Naive B cell (primary cell): ENCODE measurements around the gene IKBKE. TPM values are rescaled to one million over a fixed set of nuclear protein-coding genes. Genes with fewer than 3 reads are reported as not detected.
A peak's percentile ranks its signal among the peaks of the same experiment; 100 is the strongest.

Experiments used
- ATAC-seq, 2 donors: fragments of 150-1000 bp; cut with Tn5 transposase; 2 replicates each; pipeline ENCODE4 v1.10.0; 2021; ENCODE audit warnings: low read depth in 2 of 2, mild to moderate bottlenecking in 2 of 2, moderate library complexity in 2 of 2
- DNase-seq: peaks from one replicate; pipeline ENCODE4 v3.0.0; 2022
- H3K27ac Mint-ChIP-seq, 6 donors: one replicate each; pipeline ENCODE4 v1.8.0; 2020 to 2022; ENCODE audit warnings: mild to moderate bottlenecking in 6 of 6, mixed read lengths in 6 of 6, moderate library complexity in 5 of 6, inconsistent platforms in 2 of 6
- H3K27me3 Mint-ChIP-seq, 3 donors: one replicate each; pipeline ENCODE4 v1.8.0; 2021 to 2022; ENCODE audit warnings: mixed read lengths in 3 of 3, mild to moderate bottlenecking in 1 of 3
- H3K36me3 Mint-ChIP-seq, 2 donors: one replicate each; pipeline ENCODE4 v1.8.0; 2020 to 2022; ENCODE audit warnings: mixed read lengths in 2 of 2, inconsistent platforms in 1 of 2, mild to moderate bottlenecking in 1 of 2
- H3K4me1 Mint-ChIP-seq, 3 donors: one replicate each; pipeline ENCODE4 v1.8.0; 2020 to 2022; ENCODE audit warnings: mixed read lengths in 3 of 3, inconsistent platforms in 1 of 3, mild to moderate bottlenecking in 1 of 3, moderate library complexity in 1 of 3
- H3K4me3 Mint-ChIP-seq, 8 donors: one replicate each; pipeline ENCODE4 v1.8.0; 2020 to 2022; ENCODE audit warnings: mild to moderate bottlenecking in 8 of 8, mixed read lengths in 8 of 8, moderate library complexity in 8 of 8, inconsistent platforms in 2 of 8
- H3K9me3 Mint-ChIP-seq, 7 donors: one replicate each; pipeline ENCODE4 v1.8.0; 2020 to 2022; ENCODE audit warnings: mixed read lengths in 7 of 7, mild to moderate bottlenecking in 5 of 7, inconsistent platforms in 2 of 7, moderate library complexity in 1 of 7
- polyA plus RNA-seq, 6 donors: library from polyadenylated mRNA; unstranded; fragments of 300-500 nt; fragmentation: Illumina TruSeq; gene quantifications; one replicate each; pipeline ENCODE4 v1.2.3, GENCODE V29; 2021; ENCODE audit warnings: low read depth in 6 of 6

The IKBKE gene
- polyA plus RNA-seq, 6 donors from 2014 or later, result 10.0 to 32.6 (median 14.2) TPM

- Mint-ChIP-seq H3K27ac (peak overlapping the region in 2 of 6 donors; percentile 47 to 64), H3K36me3 (no peaks in the 10 kb centered on the region), H3K4me3 (no peak overlapping the region), H3K27me3 (peaks cover 0 to 9% (median 0%) of the 10 kb centered on the region in 3 donors), H3K4me1 (peaks cover 8 to 14% (median 9%) of the 10 kb centered on the region in 3 donors), H3K9me3 (no peaks in the 10 kb centered on the region)
- no peak for ATAC-seq
- DNase-seq, result no peak
Measured at GRCh38 chr1:206518743-206519142, 48.5 kb downstream of the IKBKE start.

DNA sequence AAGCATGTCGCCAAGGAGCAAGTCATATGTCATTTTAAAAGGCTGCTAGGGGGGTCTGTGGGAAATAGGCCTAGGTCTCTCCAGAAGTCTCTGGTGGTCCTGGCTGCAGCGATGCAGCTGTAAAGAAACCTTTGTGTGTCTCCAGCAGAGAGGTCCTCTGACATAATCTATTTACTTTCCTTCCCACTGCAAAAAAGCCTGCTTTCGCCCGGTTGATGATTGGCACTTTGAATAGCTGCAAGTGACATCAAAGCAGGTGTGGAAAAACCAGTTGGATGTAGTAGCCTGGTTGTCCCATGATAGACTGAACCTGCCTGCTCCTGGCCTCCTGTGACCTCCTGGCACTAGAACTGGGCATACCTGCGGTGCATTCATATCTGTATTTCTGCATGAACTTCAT, 50.9 kb downstream of the IKBKE start:
- no peak for DNase-seq
- Mint-ChIP-seq H3K9me3 (no peaks in the 10 kb centered on the region), H3K27ac (no peak overlapping the region), H3K36me3 (no peaks in the 10 kb centered on the region), H3K4me1 (peaks cover 3 to 5% (median 4%) of the 10 kb centered on the region in 3 donors), H3K27me3 (no peaks in the 10 kb centered on the region), H3K4me3 (no peak overlapping the region)
- ATAC-seq, result no peak

- Mint-ChIP-seq H3K36me3 (no peaks in the 10 kb centered on the region), H3K4me3 (no peak overlapping the region), H3K27me3 (peaks cover 0 to under 1% (median 0%) of the 10 kb centered on the region in 3 donors), H3K27ac (peak overlapping the region in 1 of 6 donors; percentile 29), H3K4me1 (no peaks in the 10 kb centered on the region), H3K9me3 (no peaks in the 10 kb centered on the region)
- DNase-seq, result no peak
- no peak for ATAC-seq
Measured at GRCh38 chr1:206521694-206522402, 51.6 kb downstream of the IKBKE start.

GRCh38 chr1:206524739-206525364, 54.6 kb downstream of the IKBKE start:
- Mint-ChIP-seq H3K4me3 (no peak overlapping the region), H3K4me1 (no peaks in the 10 kb centered on the region), H3K27ac (peak overlapping the region in 2 of 6 donors; percentile 20 to 70), H3K9me3 (no peaks in the 10 kb centered on the region), H3K27me3 (peaks cover 0 to 5% (median 3%) of the 10 kb centered on the region in 3 donors), H3K36me3 (no peaks in the 10 kb centered on the region)
- no peak for ATAC-seq
- no peak for DNase-seq

DNA sequence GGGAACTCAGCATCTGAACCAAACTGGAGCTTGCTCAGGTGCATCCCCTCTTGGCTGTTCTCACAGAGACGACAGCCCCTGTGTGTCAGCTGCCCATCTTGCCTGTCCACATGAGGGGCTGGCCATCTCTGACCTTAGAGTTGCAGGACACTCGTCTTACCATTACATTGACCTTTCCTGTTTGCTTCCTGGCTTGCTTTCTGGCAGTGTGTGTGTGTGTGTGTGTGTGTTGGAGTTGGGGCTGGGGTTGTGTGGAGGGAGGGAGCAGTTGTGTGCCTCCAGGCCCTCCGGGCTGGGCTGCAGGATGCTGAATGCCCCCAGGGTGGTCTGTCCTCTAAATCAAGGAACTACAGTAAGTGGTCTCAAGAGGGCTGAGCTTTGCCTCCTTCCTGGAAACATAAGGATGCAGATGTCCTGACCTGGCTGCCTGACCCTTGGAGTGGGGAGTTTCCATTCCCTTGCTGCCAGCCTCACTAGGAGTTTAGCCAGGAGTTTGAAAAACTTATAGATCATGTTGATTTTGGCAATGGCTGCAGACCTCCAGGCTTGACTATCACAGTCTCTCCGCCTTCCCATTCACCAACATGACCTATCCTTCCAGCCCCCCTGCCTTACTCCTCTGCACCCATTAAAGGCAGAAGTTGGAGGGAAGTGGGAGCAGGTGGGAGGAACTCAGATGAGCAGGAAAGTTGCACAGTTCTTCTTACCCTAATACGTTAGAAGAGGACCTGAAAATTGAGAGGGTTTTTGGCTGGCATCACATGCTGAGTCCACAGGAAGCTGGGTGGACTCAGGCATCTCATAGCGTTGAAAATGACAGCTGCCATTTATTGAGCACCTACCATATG, 56.0 kb downstream of the IKBKE start:
- DNase-seq (no peak), ATAC-seq (no peak)
- no peaks in the 10 kb centered on the region for H3K36me3 Mint-ChIP-seq
- no peaks in the 10 kb centered on the region for H3K4me1 Mint-ChIP-seq
- no peak overlapping the region for H3K4me3 Mint-ChIP-seq
- H3K27ac Mint-ChIP-seq, result peak overlapping the region in 1 of 6 donors; percentile 73
- H3K9me3 Mint-ChIP-seq, result no peaks in the 10 kb centered on the region
- peaks cover 0 to 5% (median 3%) of the 10 kb centered on the region in 3 donors for H3K27me3 Mint-ChIP-seq

DNA sequence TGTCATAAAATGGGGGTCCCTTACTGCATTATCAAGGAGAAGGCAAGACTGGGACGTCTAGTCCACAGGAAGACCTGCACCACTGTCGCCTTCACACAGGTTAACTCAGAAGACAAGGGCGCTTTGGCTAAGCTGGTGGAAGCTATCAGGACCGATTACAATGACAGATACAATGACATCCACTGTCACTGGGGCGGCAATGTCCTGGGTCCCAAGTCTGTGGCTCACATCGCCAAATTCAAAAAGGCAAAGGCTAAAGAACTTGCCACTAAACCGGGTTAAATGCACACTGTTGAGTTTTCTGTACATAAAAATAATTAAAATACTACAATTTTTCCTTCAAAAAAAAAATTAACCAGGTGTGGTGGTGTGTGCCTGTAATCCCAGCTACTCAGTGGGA, 59.1 kb downstream of the IKBKE start:
- no peaks in the 10 kb centered on the region for H3K9me3 Mint-ChIP-seq
- no peak for ATAC-seq
- H3K4me1 Mint-ChIP-seq, result no peaks in the 10 kb centered on the region
- H3K27me3 Mint-ChIP-seq, result peaks cover 0 to 5% (median 3%) of the 10 kb centered on the region in 3 donors
- no peak for DNase-seq
- no peak overlapping the region for H3K27ac Mint-ChIP-seq
- no peaks in the 10 kb centered on the region for H3K36me3 Mint-ChIP-seq
- H3K4me3 Mint-ChIP-seq, result no peak overlapping the region

DNA sequence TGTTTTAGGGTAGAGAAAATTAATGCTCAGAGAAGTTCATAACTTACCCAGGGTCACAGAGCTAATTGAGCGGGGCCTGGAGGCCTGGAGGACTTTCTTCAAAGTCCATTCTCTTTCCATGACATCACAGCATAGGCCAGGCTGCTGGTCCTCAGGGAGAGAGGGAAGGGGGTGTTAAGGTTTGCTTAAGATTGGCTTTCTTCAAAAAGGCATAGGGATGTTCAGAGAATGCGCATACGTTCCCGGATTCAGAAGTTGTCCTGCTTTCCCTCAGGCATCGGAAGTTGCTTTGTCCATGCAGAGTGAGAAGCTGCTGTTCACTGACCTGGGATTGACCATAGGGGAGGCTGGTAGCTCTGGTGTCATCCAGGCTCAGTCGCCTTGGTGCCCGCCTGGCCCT, 62.1 kb downstream of the IKBKE start:
- DNase-seq (no peak), ATAC-seq (no peak)
- H3K4me3 Mint-ChIP-seq, result no peak overlapping the region
- H3K27me3 Mint-ChIP-seq, result peaks cover 0 to 3% (median 0%) of the 10 kb centered on the region in 3 donors
- H3K9me3 Mint-ChIP-seq, result no peaks in the 10 kb centered on the region
- no peak overlapping the region for H3K27ac Mint-ChIP-seq
- no peaks in the 10 kb centered on the region for H3K36me3 Mint-ChIP-seq
- peaks cover 0 to 4% (median 4%) of the 10 kb centered on the region in 3 donors for H3K4me1 Mint-ChIP-seq

DNA sequence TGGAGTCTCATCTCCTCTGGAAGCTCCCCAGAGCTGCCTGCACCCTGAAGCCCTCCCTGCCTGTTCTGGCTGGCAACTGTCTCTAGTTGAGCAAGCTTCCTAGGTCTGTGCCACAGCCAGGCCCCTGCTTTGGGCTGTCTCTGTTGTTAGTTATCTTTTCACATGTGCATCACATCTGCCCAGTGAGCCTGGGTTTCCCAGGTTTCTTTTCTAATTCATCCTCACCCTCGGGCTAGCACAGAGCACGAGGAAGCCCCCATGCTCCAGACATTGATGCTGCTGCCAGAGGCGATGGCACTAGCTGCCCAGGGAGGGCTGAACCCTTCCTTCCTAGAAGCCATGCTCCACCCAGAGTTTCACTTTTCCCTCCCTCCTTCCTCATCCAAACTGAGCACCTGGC, 64.3 kb downstream of the IKBKE start:
- Mint-ChIP-seq H3K27ac (peak overlapping the region in 2 of 6 donors; percentile 31 to 52), H3K9me3 (no peaks in the 10 kb centered on the region), H3K36me3 (no peaks in the 10 kb centered on the region), H3K27me3 (peaks cover 0 to 7% (median 0%) of the 10 kb centered on the region in 3 donors), H3K4me1 (peaks cover 0 to 4% (median 4%) of the 10 kb centered on the region in 3 donors), H3K4me3 (no peak overlapping the region)
- ATAC-seq (no peak), DNase-seq (no peak)

- H3K27ac Mint-ChIP-seq, result peak overlapping the region in 2 of 6 donors; percentile 7 to 54
- no peaks in the 10 kb centered on the region for H3K36me3 Mint-ChIP-seq
- H3K9me3 Mint-ChIP-seq, result no peaks in the 10 kb centered on the region
- ATAC-seq (no peak), DNase-seq (no peak)
- peaks cover 0 to 7% (median 0%) of the 10 kb centered on the region in 3 donors for H3K27me3 Mint-ChIP-seq
- peaks cover 0 to 4% (median 4%) of the 10 kb centered on the region in 3 donors for H3K4me1 Mint-ChIP-seq
- H3K4me3 Mint-ChIP-seq, result no peak overlapping the region
Measured at GRCh38 chr1:206535853-206536188, 65.5 kb downstream of the IKBKE start.

DNA sequence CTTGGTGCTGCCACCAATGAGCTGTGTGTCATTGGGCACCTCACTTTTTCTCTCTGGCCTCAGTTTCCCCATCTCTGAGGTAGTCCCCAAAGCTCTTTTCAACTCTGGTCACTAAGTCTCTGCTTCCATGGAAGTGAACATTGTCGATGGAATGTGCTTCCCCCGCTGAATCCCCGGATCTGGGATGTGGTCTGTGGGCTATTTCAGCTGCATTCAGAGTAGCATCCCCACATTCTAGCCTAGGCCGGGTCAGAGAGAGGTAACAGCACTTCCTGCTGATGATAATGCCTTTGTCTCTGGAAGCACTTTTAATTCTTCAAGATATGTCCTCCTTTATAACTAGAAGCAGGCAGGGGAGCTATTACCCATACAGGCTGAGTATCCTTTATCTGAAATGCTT, 66.9 kb downstream of the IKBKE start:
- peaks cover 0 to 7% (median 0%) of the 10 kb centered on the region in 3 donors for H3K27me3 Mint-ChIP-seq
- ATAC-seq (no peak), DNase-seq (no peak)
- H3K4me3 Mint-ChIP-seq, result no peak overlapping the region
- H3K4me1 Mint-ChIP-seq, result peaks cover 0 to 4% (median 4%) of the 10 kb centered on the region in 3 donors
- H3K9me3 Mint-ChIP-seq, result no peaks in the 10 kb centered on the region
- no peaks in the 10 kb centered on the region for H3K36me3 Mint-ChIP-seq
- peak overlapping the region in 2 of 6 donors; percentile 32 to 42 for H3K27ac Mint-ChIP-seq

GRCh38 chr1:206538086-206538770, 68.0 kb downstream of the IKBKE start:
- no peak for DNase-seq
- Mint-ChIP-seq H3K9me3 (no peaks in the 10 kb centered on the region), H3K4me3 (no peak overlapping the region), H3K27ac (peak overlapping the region in 1 of 6 donors; percentile 8), H3K36me3 (no peaks in the 10 kb centered on the region), H3K27me3 (peaks cover 0 to 7% (median 0%) of the 10 kb centered on the region in 3 donors), H3K4me1 (peaks cover 0 to 4% (median 4%) of the 10 kb centered on the region in 3 donors)
- ATAC-seq, result no peak

GRCh38 chr1:206538901-206539640, 68.8 kb downstream of the IKBKE start:
- H3K27me3 Mint-ChIP-seq, result peaks cover 0 to 7% (median 0%) of the 10 kb centered on the region in 3 donors
- ATAC-seq (no peak), DNase-seq (no peak)
- peaks cover 0 to 4% (median 4%) of the 10 kb centered on the region in 3 donors for H3K4me1 Mint-ChIP-seq
- H3K27ac Mint-ChIP-seq, result no peak overlapping the region
- H3K9me3 Mint-ChIP-seq, result no peaks in the 10 kb centered on the region
- no peak overlapping the region for H3K4me3 Mint-ChIP-seq
- no peaks in the 10 kb centered on the region for H3K36me3 Mint-ChIP-seq
